A673 (cell line): Measurements from ENCODE around the gene GJB2. TPM values are rescaled to one million over a fixed set of nuclear protein-coding genes. Genes with fewer than 3 reads are reported as not detected.

ENCODE experiments used
- BruUV-seq: library from RNA; stranded (reverse); fragments of 400-500 nt; replicated peaks from 2 replicates; lab custom pipeline; 2021; lab: Mats Ljungman, UMichigan
- CTCF ChIA-PET: fragments of 300-600 bp; sonication (Branson Sonifier 250); formaldehyde crosslinking; loops from one replicate; lab custom pipeline; 2022; ENCODE audit warnings: antibody characterized with exemption; lab: Charles Lee
- POLR2A ChIA-PET: fragments of 300-600 bp; sonication (Branson Sonifier 250); formaldehyde crosslinking; loops from one replicate; lab custom pipeline; 2022; ENCODE audit warnings: antibody characterized with exemption; ENCODE audit not compliant: low non-redundant PET; lab: Charles Lee
- DNase-seq: peaks from one replicate; pipeline ENCODE4 v3.0.0-alpha.2; 2015; ENCODE audit warnings: low spot score
- H3K27ac ChIP-seq: fragments of 200-600 bp; sonication (generic); 2 replicates; pipeline ENCODE4 v1.5.1; 2016; ENCODE audit warnings: mixed run types, low read depth, mild to moderate bottlenecking, mixed read lengths, antibody characterized with exemption, low read length; ENCODE audit not compliant: poor library complexity, severe bottlenecking
- H3K27me3 ChIP-seq: fragments of 200-600 bp; sonication (generic); replicated peaks from 2 replicates; pipeline ENCODE4 v1.6.1; 2017; ENCODE audit warnings: mixed run types, low read depth, mild to moderate bottlenecking, mixed read lengths, antibody characterized with exemption, low read length; ENCODE audit not compliant: insufficient read depth, poor library complexity
- H3K36me3 ChIP-seq: fragments of 200-600 bp; sonication (generic); 2 replicates; pipeline ENCODE4 v1.6.1; 2016; ENCODE audit warnings: mixed run types, mild to moderate bottlenecking, mixed read lengths, antibody characterized with exemption, low read length; ENCODE audit not compliant: insufficient read depth, poor library complexity, severe bottlenecking
- H3K4me1 ChIP-seq: fragments of 200-600 bp; sonication (generic); 2 replicates; pipeline ENCODE4 v1.6.1; 2017; ENCODE audit warnings: mixed run types, mild to moderate bottlenecking, mixed read lengths, antibody characterized with exemption, low read length; ENCODE audit not compliant: insufficient read depth, poor library complexity, severe bottlenecking
- H3K4me3 ChIP-seq: fragments of 200-600 bp; sonication (generic); 2 replicates; pipeline ENCODE4 v1.5.1; 2016; ENCODE audit warnings: low read depth, mixed run types, mild to moderate bottlenecking, mixed read lengths, low read length; ENCODE audit not compliant: poor library complexity, severe bottlenecking
- H3K9me3 ChIP-seq: fragments of 200-600 bp; sonication (generic); 2 replicates; pipeline ENCODE4 v1.6.1; 2016; ENCODE audit warnings: mixed run types, low read depth, mild to moderate bottlenecking, mixed read lengths, antibody characterized with exemption, low read length; ENCODE audit not compliant: poor library complexity, severe bottlenecking
- EZH2 ChIP-seq: fragments of 200-600 bp; sonication (generic); IDR thresholded peaks from 2 replicates; pipeline ENCODE4 v1.6.1; 2017; ENCODE audit warnings: borderline replicate concordance, low read depth, mild to moderate bottlenecking, mixed read lengths, antibody characterized with exemption, low read length; ENCODE audit not compliant: poor library complexity, severe bottlenecking
- intact Hi-C: fragments of 100-400 bp; cut with micrococcal nuclease; formaldehyde crosslinking; loops from one replicate; pipeline ENCODE4 v1.10.0; 2022; ENCODE audit not compliant: unreplicated experiment
- total RNA-seq: library from RNA; stranded (reverse); gene quantifications from 2 replicates; pipeline ENCODE4 v1.2.3, GENCODE V29; 2021
- TF ChIP-seq, protein P1 (sequence below): fragments of 300-800, 200-600 bp; sonication (generic); conservative IDR thresholded peaks from 2 replicates; pipeline ENCODE4 v1.5.1; 2017; ENCODE audit warnings: low read depth, mild to moderate bottlenecking, antibody characterized with exemption, low read length, moderate library complexity, mixed read lengths

GJB2 gene
- total RNA-seq, 1 experiment from 2014 or later: not detected

- Histone ChIP-seq H3K27me3 (peaks cover 11% of the 10 kb centered on the region), H3K36me3 (no peaks in the 10 kb centered on the region), H3K9me3 (no peaks in the 10 kb centered on the region), H3K27ac (no peak overlapping the region), H3K4me1 (no peaks in the 10 kb centered on the region), H3K4me3 (no peak overlapping the region)
- DNase-seq: no peak
- POLR2A ChIA-PET: no interaction called here
- BruUV-seq: no TSS peak
- TF ChIP-seq, protein P1, sequence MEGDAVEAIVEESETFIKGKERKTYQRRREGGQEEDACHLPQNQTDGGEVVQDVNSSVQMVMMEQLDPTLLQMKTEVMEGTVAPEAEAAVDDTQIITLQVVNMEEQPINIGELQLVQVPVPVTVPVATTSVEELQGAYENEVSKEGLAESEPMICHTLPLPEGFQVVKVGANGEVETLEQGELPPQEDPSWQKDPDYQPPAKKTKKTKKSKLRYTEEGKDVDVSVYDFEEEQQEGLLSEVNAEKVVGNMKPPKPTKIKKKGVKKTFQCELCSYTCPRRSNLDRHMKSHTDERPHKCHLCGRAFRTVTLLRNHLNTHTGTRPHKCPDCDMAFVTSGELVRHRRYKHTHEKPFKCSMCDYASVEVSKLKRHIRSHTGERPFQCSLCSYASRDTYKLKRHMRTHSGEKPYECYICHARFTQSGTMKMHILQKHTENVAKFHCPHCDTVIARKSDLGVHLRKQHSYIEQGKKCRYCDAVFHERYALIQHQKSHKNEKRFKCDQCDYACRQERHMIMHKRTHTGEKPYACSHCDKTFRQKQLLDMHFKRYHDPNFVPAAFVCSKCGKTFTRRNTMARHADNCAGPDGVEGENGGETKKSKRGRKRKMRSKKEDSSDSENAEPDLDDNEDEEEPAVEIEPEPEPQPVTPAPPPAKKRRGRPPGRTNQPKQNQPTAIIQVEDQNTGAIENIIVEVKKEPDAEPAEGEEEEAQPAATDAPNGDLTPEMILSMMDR: no peak
- no peak for TF ChIP-seq EZH2
- intact Hi-C loops: loop anchor here (10.0 kb wide), 2 partner anchors 738 to 1288 kb away; no protein-coding TSS in a partner anchor
- CTCF ChIA-PET: no interaction called here
Measured at GRCh38 chr13:20186771-20187170, 6.0 kb downstream of the GJB2 start.

DNA sequence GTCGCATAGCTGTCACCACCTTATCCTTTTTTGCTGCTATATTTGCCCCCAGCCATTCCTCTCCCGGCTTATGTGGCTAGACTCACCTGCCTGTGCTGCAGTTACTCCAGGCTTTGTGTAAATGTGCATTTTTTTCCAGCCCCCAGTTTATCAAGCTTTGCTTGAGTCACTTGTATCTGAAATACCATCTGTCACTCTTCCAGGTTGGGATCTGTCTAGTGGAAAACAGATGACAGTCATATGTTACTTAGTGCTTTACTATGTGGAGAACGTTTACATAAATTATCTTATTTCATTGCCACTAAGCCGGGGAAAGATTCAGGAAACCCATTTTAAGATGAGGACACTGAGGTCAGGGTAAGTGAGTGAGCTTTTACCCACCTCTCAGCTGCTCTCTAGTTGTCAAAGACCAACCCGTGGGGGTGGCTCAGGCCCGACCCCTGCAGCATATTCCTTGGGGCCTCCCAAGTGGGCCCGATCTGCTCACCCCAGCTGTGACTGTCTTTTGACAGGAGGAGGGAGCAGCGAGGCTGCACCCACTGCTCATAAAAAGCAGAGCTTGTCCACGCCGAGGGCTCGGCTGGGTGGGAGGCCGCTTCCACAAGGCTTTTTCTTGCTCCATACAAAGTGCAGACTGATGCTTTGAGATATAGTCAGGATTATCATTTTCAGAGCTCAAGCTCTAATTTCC is 7.2 kb downstream of the GJB2 start:
- H3K36me3 ChIP-seq: no peaks in the 10 kb centered on the region
- ChIA-PET CTCF (interaction anchor here (0.6 kb wide), 1 partner anchor 61 kb away, joined by 3 read pairs; no protein-coding TSS in a partner anchor), POLR2A (no interaction called here)
- no peak for DNase-seq
- no peaks in the 10 kb centered on the region for H3K27me3 ChIP-seq
- H3K4me3 ChIP-seq: no peak overlapping the region
- TF ChIP-seq EZH2: no peak
- TF ChIP-seq, protein P1: no peak
- peaks cover 10% of the 10 kb centered on the region for H3K4me1 ChIP-seq
- intact Hi-C loops: loop anchor here (10.0 kb wide), 2 partner anchors 739 to 1289 kb away; no protein-coding TSS in a partner anchor
- H3K27ac ChIP-seq: no peak overlapping the region
- no TSS peak for BruUV-seq
- H3K9me3 ChIP-seq: no peaks in the 10 kb centered on the region

GRCh38 chr13:20182231-20182846 is 10.4 kb downstream of the GJB2 start:
- ChIA-PET POLR2A (no interaction called here), CTCF (interaction anchor here (0.6 kb wide), 2 partner anchors 55 to 70 kb away, joined by 3 read pairs; no protein-coding TSS in a partner anchor)
- intact Hi-C loops: loop anchor here (1.0 to 10.0 kb wide), 3 partner anchors 307 to 1292 kb away; no protein-coding TSS in a partner anchor
- BruUV-seq: no TSS peak
- Histone ChIP-seq H3K27me3 (no peaks in the 10 kb centered on the region), H3K9me3 (no peaks in the 10 kb centered on the region), H3K27ac (no peak overlapping the region), H3K4me1 (peaks cover 10% of the 10 kb centered on the region), H3K4me3 (no peak overlapping the region), H3K36me3 (no peaks in the 10 kb centered on the region)
- peak; percentile 85 for DNase-seq
- TF ChIP-seq, protein P1: peak; percentile 84
- no peak for TF ChIP-seq EZH2
